Heart right ventricle (tissue), 16 donors: ENCODE measurements around the gene OR10G6. TPM values are rescaled to one million over a fixed set of nuclear protein-coding genes. Genes with fewer than 3 reads are reported as not detected.

Source experiments
- ATAC-seq, 8 donors: fragments of 200-7000 bp; cut with Tn5 transposase; one replicate each; pipeline ENCODE4 v1.9.1; 2020; ENCODE audit warnings: mild to moderate bottlenecking in 8 of 8, moderate library complexity in 8 of 8, moderate number of reproducible peaks in 1 of 8
- DNase-seq, 2 donors: peaks; one replicate each; pipeline ENCODE4 v3.0.0-alpha.2; 2020
- H3K27ac ChIP-seq, 10 donors: fragments of 200-600 bp; sonication (generic) in 2 of 10; one replicate each; pipeline versions ENCODE4 v1.5.0 to v1.8.0; 2020 to 2022; ENCODE audit warnings: mild to moderate bottlenecking in 3 of 10
- H3K27me3 ChIP-seq, 7 donors: fragments of 200-600 bp; one replicate each; pipeline ENCODE4 v1.8.0; 2021 to 2022; ENCODE audit warnings: mild to moderate bottlenecking in 2 of 7
- H3K36me3 ChIP-seq, 9 donors: fragments of 200-600 bp; sonication (generic) in 1 of 9; one replicate each; pipeline versions ENCODE4 v1.5.0 to v1.8.0; 2020 to 2022; ENCODE audit warnings: mild to moderate bottlenecking in 2 of 9
- H3K4me1 ChIP-seq, 9 donors: fragments of 200-600 bp; sonication (generic) in 1 of 9; one replicate each; pipeline versions ENCODE4 v1.5.0 to v1.8.0; 2020 to 2022; ENCODE audit warnings: mild to moderate bottlenecking in 4 of 9
- H3K4me3 ChIP-seq, 10 donors: fragments of 200-600 bp; sonication (generic) in 2 of 10; one replicate each; pipeline versions ENCODE4 v1.5.0 to v1.8.0; 2020 to 2022; ENCODE audit warnings: mild to moderate bottlenecking in 7 of 10, moderate library complexity in 2 of 10
- H3K9me3 ChIP-seq, 11 donors: fragments of 200-600 bp in 10 of 11; sonication (generic) in 2 of 11; one replicate each; pipeline versions ENCODE4 v1.5.0 to v1.8.0; 2013 to 2022; ENCODE audit warnings: mild to moderate bottlenecking in 2 of 11, control low read depth in 1 of 11, moderate library complexity in 1 of 11
- CTCF ChIP-seq, 9 donors: fragments of 200-600 bp; sonication (generic) in 2 of 9; IDR thresholded peaks; one replicate each; pipeline versions ENCODE4 v1.5.0 to v1.8.0; 2021 to 2022; ENCODE audit warnings: antibody characterized with exemption in 9 of 9, mild to moderate bottlenecking in 5 of 9, moderate library complexity in 1 of 9
- WGBS, 2 donors: extraction: QIAGEN DNeasy Blood & Tissue Kit; methylation state at CpG; one replicate each; pipeline ENCODE4 v1.1.7; 2013; ENCODE audit warnings: inconsistent platforms in 1 of 2; 5-methylcytosine and 5-hydroxymethylcytosine counted together
- intact Hi-C, 10 donors: fragments of 100-400 bp; cut with DNase I; formaldehyde crosslinking; loops; one replicate each; pipeline versions ENCODE4 v1.11.1 to v1.14.2; 2022
- polyA plus RNA-seq, 2 donors: library from polyadenylated mRNA; stranded (reverse); fragments of 200-250 nt; gene quantifications; one replicate each; pipeline ENCODE4 v1.2.3, GENCODE V29; 2013
- total RNA-seq, 10 donors: library from RNA; stranded (reverse); fragmentation: NEBNext Ultra II Directional in 3 of 10; extraction: Animal tissue kit (Norgen Biotek cat#: 25700) in 3 of 10; gene quantifications; one replicate each; pipeline versions ENCODE4 v1.2.1 to v1.2.4, GENCODE V29; 2021 to 2023
- donor health status: Arrhythmogenic right ventricular cardiomyopathy.
- donor health status: ischemic (EF 13 %, LVEDD 7.1; RV severe dilation, severe dysfunction).
- donor health status: healthy with polysubstance abuse.
- donor health status: DM: no; HTN: yes; CAD: no.
- donor health status: DM: no; HTN: no; CAD: no.
- donor health status: ischemic (EF 25% LVEDD 6.9; RV normal size, moderate dysfunction).
- donor health status: ischemic (EF 25% LVEDD 5.7; RV mildly dilated, moderate dysfunction).
- donor health status: healthy.
- donor health status: DM: yes; HTN: yes; CAD: no.
- donor health status: Ischemic cardiomyopathy.
- donor health status: ischemic (EF 35%, LVEDD 5.7; RV mildly dilated, moderate dysfunction).
- donor health status: nonischemic (EF 11% LVEDD 7.7; RV severe dilation, severe dysfunction).
- donor health status: DM: yes; HTN: yes; CAD: no.
- donor health status: PGD.
- donor health status: ischemic (EF 29% LVEDD 5.4; RV normal size, mild dysfunction).
- donor health status: nonischemic (EF 23%, LVEDD 6.1; RV moderate dilation, normal function).

Gene OR10G6
- total and polyA plus RNA-seq, 12 donors = not detected

GRCh38 chr11:123945132-123945531, 49.8 kb downstream of the OR10G6 start:
- intact Hi-C loops = no loop called here
- H3K27ac ChIP-seq = no peak overlapping the region
- H3K4me1 ChIP-seq = no peaks in the 10 kb centered on the region
- ATAC-seq (no peak), DNase-seq (no peak)
- no peaks in the 10 kb centered on the region for H3K9me3 ChIP-seq
- no peak overlapping the region for H3K4me3 ChIP-seq
- no peak for TF ChIP-seq CTCF (IDR thresholded peaks at IDR 0.05)
- H3K36me3 ChIP-seq = no peaks in the 10 kb centered on the region
- peaks cover 0 to 4% (median 0%) of the 10 kb centered on the region in 7 donors for H3K27me3 ChIP-seq
- 25 to 31% methylated on average over 1 of the region's 1 CpG for WGBS, 2 donors

Other genes starting within 250 kb of the OR10G6 start
- not detected for gene OR6X1, start 240.6 kb downstream of the OR10G6 start, total RNA-seq
- gene OR6X1, start 240.6 kb downstream of the OR10G6 start, polyA plus RNA-seq = not detected
- gene OR6M1, start 188.8 kb downstream of the OR10G6 start, total RNA-seq = not detected
- not detected for gene OR6M1, start 188.8 kb downstream of the OR10G6 start, polyA plus RNA-seq
- not detected for gene TMEM225, start 109.5 kb downstream of the OR10G6 start, total RNA-seq
- gene TMEM225, start 109.5 kb downstream of the OR10G6 start, polyA plus RNA-seq = not detected
- not detected for gene OR8D4, start 93.0 kb downstream of the OR10G6 start, total RNA-seq
- gene OR8D4, start 93.0 kb downstream of the OR10G6 start, polyA plus RNA-seq = not detected
- not detected for gene OR4D5, start 55.5 kb downstream of the OR10G6 start, total RNA-seq
- not detected for gene OR4D5, start 55.5 kb downstream of the OR10G6 start, polyA plus RNA-seq
- not detected for gene OR6T1, start 51.3 kb downstream of the OR10G6 start, total RNA-seq
- not detected for gene OR6T1, start 51.3 kb downstream of the OR10G6 start, polyA plus RNA-seq
- not detected for gene OR10S1, start 17.4 kb downstream of the OR10G6 start, total RNA-seq
- gene OR10S1, start 17.4 kb downstream of the OR10G6 start, polyA plus RNA-seq = not detected
- gene OR10G4, start 17.8 kb upstream of the OR10G6 start, total RNA-seq = not detected
- not detected for gene OR10G4, start 17.8 kb upstream of the OR10G6 start, polyA plus RNA-seq
- gene OR10G9, start 27.9 kb upstream of the OR10G6 start, total RNA-seq = not detected
- not detected for gene OR10G9, start 27.9 kb upstream of the OR10G6 start, polyA plus RNA-seq
- gene OR10G8, start 31.6 kb upstream of the OR10G6 start, total RNA-seq = not detected
- gene OR10G8, start 31.6 kb upstream of the OR10G6 start, polyA plus RNA-seq = not detected
- gene OR10G7, start 46.2 kb upstream of the OR10G6 start, total RNA-seq = not detected
- not detected for gene OR10G7, start 46.2 kb upstream of the OR10G6 start, polyA plus RNA-seq
- 1 to 10 TPM; 1.6 to 8.8 (median 3.6) TPM for gene VWA5A, start 120.3 kb upstream of the OR10G6 start, total RNA-seq
- gene VWA5A, start 120.3 kb upstream of the OR10G6 start, polyA plus RNA-seq = 1 to 10 TPM; 1.2 to 1.6 TPM
- gene OR10D3, start 188.2 kb upstream of the OR10G6 start, total RNA-seq = not detected
- gene OR10D3, start 188.2 kb upstream of the OR10G6 start, polyA plus RNA-seq = not detected
- not detected for gene OR8G1, start 245.9 kb upstream of the OR10G6 start, total RNA-seq
- gene OR8G1, start 245.9 kb upstream of the OR10G6 start, polyA plus RNA-seq = not detected